ENCODE measurements around the gene PTPRF.

Gene PTPRF

GRCh38 chr1:43584204-43584603 is 53.5 kb downstream of the PTPRF start:
- DNase-seq: no peak

DNA sequence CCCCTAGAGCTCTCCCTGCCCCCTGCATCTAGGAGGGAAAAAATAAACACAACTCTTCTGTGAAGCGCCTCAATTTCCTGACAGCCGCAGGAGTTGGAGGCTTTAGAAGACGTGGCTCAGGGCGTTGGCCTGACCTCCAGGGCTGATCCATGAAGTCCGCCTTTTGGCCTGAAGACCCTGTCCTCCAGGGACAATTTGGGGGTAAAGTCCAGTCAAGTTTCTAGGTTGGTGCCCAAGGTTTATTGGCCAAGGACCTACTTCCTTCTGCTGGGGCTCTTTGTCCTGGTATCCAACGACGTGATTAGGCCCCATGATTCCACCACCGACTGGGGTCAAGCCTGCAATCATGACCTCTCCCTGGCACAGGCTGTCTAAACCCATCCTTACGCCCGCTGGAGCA is 54.9 kb downstream of the PTPRF start:
- no peak for DNase-seq

DNA sequence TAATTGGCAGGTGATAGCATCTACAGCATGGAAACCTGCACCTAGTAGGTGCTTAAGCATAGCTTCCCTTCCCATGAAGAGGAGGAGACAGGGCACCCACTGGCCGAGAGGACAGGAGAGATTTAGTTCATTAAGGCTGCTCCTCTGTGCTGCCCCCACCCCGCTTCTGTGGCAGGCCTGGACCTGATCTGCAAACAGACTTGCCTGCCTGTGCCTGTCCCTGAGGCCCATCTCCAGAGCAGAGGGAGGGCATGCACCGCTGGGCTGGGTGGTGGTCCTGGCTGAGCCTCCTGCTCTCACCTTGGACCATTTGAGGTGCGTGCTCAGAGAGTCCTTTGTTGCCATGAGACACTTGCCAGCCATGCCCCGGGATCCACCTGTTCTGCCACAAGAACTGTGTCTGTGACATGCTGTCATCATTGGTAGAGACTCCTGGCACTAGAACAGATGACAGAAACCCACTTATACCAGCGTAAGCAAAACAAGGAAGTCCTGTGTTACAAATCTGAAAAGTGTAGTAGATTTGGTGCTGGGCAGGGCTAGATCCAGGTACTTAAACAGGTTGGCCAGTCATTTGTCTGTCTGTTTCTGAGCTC is 55.6 kb downstream of the PTPRF start:
- DNase-seq: no peak

DNA sequence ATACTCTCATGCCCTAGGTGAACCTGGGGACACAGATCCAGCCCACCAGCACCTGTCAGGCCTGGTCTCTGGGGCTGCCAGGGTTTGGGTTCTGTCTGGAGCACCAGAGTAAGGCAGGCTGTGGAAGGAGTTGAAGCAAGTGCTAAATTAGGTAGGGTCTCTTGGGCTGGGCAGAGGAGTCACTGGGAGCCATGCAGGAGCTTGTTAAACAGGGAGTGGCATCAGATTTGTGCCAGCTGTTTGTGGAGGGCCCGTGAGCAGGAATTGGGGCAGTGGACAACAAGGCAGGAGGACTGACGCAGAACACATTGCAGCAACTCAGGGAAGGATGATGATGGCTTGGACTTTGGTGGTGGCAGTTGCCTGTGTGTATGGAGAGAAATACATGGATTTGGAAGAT is 56.3 kb downstream of the PTPRF start:
- DNase-seq: no peak

GRCh38 chr1:43587594-43587993 is 56.9 kb downstream of the PTPRF start:
- peak; percentile 4 for DNase-seq

- DNase-seq: no peak
These were observed 57.9 kb downstream of the PTPRF start for GRCh38 chr1:43588592-43588991.

DNA sequence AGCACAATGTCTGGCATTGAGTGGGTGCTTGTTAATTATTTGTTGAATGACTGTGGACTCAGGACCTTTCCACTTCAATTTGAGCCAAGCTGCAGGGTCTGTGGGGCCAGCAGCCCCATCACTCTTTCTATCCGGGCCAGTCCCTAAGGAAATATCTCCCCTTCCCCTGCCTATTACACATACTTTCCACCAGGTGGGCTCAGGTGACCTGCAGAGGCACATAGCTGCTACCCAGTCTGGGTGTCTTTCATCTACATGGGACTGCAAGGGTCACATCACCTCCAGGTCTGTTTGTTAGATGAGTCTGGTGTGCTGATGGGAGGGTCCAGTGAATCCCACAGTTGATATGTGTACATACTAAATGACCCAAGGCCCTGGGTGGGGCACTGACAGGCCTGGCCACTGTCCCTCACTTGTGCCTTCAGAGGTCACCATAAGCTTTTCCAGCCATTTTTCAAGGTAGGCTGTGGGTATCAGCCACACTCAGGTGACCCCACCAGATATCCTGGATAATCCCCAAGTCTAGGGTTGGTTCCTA is 59.8 kb downstream of the PTPRF start:
- no peak for DNase-seq

DNA sequence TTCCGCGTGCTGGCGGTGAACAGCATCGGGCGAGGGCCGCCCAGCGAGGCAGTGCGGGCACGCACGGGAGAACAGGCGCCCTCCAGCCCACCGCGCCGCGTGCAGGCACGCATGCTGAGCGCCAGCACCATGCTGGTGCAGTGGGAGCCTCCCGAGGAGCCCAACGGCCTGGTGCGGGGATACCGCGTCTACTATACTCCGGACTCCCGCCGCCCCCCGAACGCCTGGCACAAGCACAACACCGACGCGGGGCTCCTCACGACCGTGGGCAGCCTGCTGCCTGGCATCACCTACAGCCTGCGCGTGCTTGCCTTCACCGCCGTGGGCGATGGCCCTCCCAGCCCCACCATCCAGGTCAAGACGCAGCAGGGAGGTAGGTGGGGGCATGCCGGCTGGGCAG is 60.5 kb downstream of the PTPRF start:
- no peak for DNase-seq

- no peak for DNase-seq
These were observed 61.5 kb downstream of the PTPRF start for GRCh38 chr1:43592051-43592665.

DNA sequence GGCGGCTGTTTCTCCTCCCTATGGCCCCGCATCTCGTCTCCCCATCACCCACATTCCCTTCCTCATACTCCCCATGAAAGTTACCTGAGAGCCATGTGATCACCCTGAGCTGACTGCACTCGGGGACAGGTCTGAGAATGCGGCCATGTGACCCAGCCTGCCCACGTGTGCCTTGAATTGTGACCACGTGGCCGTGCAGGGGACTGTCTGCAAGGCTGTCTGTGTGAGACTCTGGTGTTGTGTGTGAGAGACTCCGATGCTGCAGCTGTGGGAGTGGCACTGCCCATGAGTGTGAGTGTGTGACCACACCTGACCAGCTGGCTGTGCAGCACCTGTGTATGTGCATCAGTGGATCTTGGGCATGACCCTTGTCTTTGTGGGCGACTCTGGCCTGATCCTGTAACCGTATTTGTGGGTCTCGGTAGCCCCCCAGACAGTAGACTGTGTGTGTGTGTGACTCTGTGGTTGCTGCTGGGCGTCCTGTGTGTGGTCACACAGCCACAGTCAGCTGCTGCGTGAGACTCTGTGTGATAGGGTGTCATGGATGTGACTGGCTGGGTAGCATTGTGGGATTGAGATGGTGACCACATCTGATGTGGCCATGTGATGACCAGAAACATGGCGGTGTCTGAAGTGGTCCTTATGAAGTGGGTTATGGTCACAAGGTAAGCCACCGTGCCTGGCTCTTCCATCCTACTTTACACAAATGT is 62.4 kb downstream of the PTPRF start:
- DNase-seq: no peak

DNA sequence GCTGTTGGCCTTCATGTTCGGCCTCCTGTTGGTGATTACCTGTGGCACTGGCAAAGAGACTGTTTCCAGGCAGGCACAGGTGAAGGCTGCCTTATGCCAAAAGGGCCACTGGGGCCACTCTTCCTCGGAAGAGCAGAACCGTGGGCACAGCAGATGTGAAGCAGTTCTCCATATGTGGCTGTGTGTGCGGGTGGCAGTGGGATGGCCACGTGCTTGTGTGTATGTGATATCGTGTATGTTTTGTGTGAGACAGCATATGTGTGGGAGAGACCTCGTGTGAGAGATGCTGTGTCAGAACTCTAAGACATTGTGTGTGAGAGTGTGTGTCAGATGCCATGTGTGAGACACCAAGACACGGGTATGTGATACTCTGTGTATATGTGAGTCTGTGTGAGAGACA is 65.9 kb downstream of the PTPRF start:
- no peak for DNase-seq

GRCh38 chr1:43597028-43597427 is 66.3 kb downstream of the PTPRF start:
- DNase-seq: no peak

DNA sequence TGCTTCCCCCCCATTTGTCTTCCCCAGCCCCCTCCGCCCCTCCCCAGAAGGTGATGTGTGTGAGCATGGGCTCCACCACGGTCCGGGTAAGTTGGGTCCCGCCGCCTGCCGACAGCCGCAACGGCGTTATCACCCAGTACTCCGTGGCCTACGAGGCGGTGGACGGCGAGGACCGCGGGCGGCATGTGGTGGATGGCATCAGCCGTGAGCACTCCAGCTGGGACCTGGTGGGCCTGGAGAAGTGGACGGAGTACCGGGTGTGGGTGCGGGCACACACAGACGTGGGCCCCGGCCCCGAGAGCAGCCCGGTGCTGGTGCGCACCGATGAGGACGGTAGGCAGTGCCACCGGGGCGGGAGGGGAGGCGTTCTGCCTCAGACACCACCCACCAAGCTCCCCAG is 67.0 kb downstream of the PTPRF start:
- DNase-seq: no peak

DNA sequence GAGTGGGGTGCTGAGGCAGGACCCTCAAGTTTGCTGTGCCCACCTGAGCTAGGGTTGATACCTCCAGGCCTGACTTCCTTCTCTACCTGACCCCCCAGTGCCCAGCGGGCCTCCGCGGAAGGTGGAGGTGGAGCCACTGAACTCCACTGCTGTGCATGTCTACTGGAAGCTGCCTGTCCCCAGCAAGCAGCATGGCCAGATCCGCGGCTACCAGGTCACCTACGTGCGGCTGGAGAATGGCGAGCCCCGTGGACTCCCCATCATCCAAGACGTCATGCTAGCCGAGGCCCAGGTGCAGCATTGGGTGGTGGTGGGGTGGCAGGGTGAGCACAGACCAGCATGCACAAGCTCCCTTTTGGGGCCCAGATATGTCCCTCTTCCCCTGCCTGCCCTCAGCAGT is 67.9 kb downstream of the PTPRF start:
- no peak for DNase-seq

- DNase-seq: no peak
These were observed 69.6 kb downstream of the PTPRF start for GRCh38 chr1:43600033-43601020.

DNA sequence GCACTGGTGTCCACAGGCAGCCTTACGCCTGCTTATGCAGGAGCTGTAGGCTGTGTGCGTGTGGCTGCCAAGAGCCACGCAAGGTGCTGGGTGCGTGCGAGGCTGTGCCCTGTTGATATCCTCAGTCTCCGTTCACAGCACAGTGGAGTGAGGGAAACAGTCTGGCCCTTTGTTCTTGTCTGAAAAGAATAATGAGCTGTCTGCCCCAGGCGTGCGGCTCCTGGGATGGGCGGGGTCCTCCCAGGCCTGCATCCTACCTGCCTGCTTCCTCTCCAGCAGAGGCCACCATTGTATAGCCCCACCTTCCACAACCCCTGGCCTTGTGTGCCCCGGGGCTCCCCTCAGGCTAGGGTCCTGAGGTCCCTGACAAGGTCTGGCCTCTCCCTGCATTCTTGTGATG is 72.3 kb downstream of the PTPRF start:
- DNase-seq: no peak

DNA sequence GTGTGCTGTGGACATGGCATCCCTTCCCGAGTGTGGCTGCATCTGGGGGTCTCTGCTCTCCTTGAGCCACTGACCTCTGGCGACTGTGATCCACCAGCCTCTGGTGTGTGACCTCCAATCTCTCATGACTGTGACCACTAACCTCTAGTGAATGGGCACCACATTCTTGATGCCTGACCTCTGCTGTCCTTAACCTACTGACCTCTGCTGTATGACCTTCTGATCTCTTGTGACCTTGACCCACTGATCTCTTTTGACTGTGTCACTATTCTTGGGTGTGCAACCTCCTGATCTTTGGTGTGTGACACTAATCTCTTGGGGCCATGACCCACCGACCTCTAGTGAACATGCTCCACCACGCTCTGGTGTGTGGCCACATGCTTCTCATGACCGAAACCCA is 73.5 kb downstream of the PTPRF start:
- DNase-seq: no peak

- DNase-seq: no peak
These were observed 74.5 kb downstream of the PTPRF start for GRCh38 chr1:43605157-43605556.

DNA sequence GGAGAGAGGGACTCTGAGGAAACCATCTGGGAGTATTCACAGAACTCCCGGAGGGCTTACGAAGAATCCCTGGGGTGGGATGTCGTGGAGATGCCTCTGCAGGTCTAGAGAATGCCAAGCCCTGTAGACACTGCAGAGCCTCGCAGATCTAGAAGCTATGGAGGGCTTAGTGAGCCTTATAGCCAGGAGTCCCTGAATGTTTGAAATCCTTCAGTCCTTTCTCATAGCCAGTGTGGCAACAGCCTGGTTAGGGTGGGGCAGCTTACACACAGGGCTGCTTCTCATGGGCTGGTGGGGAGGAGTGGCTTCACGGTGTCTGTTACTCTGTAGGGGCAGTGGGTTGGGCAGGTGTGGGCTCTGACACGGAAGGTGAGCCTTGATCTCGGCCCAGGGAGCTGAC is 75.1 kb downstream of the PTPRF start:
- DNase-seq: no peak

GRCh38 chr1:43606624-43607023 is 75.9 kb downstream of the PTPRF start:
- no peak for DNase-seq

- DNase-seq: no peak
These were observed 78.1 kb downstream of the PTPRF start for GRCh38 chr1:43608827-43609226.

DNA sequence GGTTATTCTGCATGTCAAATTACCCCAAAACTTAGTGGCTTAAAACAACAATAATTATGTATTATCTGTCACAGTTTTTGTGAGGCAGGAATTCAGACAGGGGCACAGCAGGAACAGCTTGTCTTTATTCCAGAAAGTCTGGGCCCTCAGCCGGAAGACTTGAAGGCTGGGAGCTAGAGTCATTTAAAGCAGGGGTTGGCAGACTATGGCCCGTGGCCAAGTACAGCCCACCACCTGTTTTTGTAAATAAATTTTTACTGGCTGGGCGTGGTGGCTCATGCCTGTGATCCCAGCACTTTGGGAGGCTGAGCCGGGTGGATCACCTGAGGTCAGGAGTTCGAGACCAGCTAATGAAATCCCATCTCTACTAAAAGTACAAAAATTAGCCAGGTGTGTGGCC is 79.7 kb downstream of the PTPRF start:
- DNase-seq: no peak

- DNase-seq: no peak
These were observed 81.3 kb downstream of the PTPRF start for GRCh38 chr1:43611950-43612349.

Data from HCEC 1CT (cell line).